HG03571 (cell line): Measurements from ENCODE around the gene L3MBTL1.
"Not testable (repeated sequence)": the region's sequence is repeated elsewhere in the genome, so short reads cannot be mapped to it uniquely, and the experiment has no call there.

ENCODE experiments used
- ATAC-seq: cut with Tn5 transposase; IDR thresholded peaks from one replicate; pipeline ENCODE4 v1.9.1; 2021; ENCODE audit not compliant: unreplicated experiment

Gene L3MBTL1

GRCh38 chr20:43502021-43502420 is 5.5 kb upstream of the L3MBTL1 start:
- ATAC-seq = not testable (repeated sequence)

- ATAC-seq = no peak
These were observed 1.3 kb upstream of the L3MBTL1 start for GRCh38 chr20:43506238-43506637.

- no peak for ATAC-seq
These were observed 609 bp downstream of the L3MBTL1 start for GRCh38 chr20:43508106-43508505.

GRCh38 chr20:43508604-43509040 is 1.1 kb downstream of the L3MBTL1 start:
- no peak for ATAC-seq

GRCh38 chr20:43511879-43512278 is 4.4 kb downstream of the L3MBTL1 start:
- ATAC-seq = no peak

- ATAC-seq = no peak
These were observed 6.0 kb downstream of the L3MBTL1 start for GRCh38 chr20:43513372-43513930.

GRCh38 chr20:43513931-43514647 is 6.6 kb downstream of the L3MBTL1 start:
- peak; percentile 80 for ATAC-seq

- peak; percentile 21 for ATAC-seq
These were observed 7.1 kb downstream of the L3MBTL1 start for GRCh38 chr20:43514648-43514999.

GRCh38 chr20:43515628-43516027 is 8.1 kb downstream of the L3MBTL1 start:
- no peak for ATAC-seq

GRCh38 chr20:43516251-43516824 is 8.8 kb downstream of the L3MBTL1 start:
- no peak for ATAC-seq

- ATAC-seq = no peak
These were observed 12.7 kb downstream of the L3MBTL1 start for GRCh38 chr20:43520074-43520630.

GRCh38 chr20:43525021-43525420 is 17.5 kb downstream of the L3MBTL1 start:
- no peak for ATAC-seq

- no peak for ATAC-seq
These were observed 20.9 kb downstream of the L3MBTL1 start for GRCh38 chr20:43528258-43528875.

- no peak for ATAC-seq
These were observed 21.6 kb downstream of the L3MBTL1 start for GRCh38 chr20:43529051-43529450.

GRCh38 chr20:43529457-43530153 is 22.1 kb downstream of the L3MBTL1 start:
- ATAC-seq = no peak

GRCh38 chr20:43530321-43531090 is 23.0 kb downstream of the L3MBTL1 start:
- ATAC-seq = no peak

GRCh38 chr20:43531091-43531443 is 23.6 kb downstream of the L3MBTL1 start:
- no peak for ATAC-seq

- ATAC-seq = no peak
These were observed 25.0 kb downstream of the L3MBTL1 start for GRCh38 chr20:43532416-43533055.

GRCh38 chr20:43533060-43533459 is 25.6 kb downstream of the L3MBTL1 start:
- ATAC-seq = no peak

GRCh38 chr20:43534016-43534415 is 26.5 kb downstream of the L3MBTL1 start:
- no peak for ATAC-seq
